HepG2 (cell line): ENCODE results near the gene PSKH1. TPM values are rescaled to one million over a fixed set of nuclear protein-coding genes. Genes with fewer than 3 reads are reported as not detected.

ENCODE experiments used
- DNMT3B ChIP-seq: conservative IDR thresholded peaks from 2 replicates; pipeline ENCODE4 v1.6.1; 2016; ENCODE audit warnings: missing biosample characterization, control low read depth
- GLMP ChIP-seq: sonication (generic); formaldehyde crosslinking; IDR thresholded peaks from 2 replicates; pipeline ENCODE4 v1.9.0; 2021; ENCODE audit warnings: missing genetic modification reagents, mild to moderate bottlenecking, borderline replicate concordance
- HDAC6 ChIP-seq: fragments of 200-600 bp; sonication (generic); IDR thresholded peaks from 2 replicates; pipeline ENCODE4 v1.7.0; 2017; ENCODE audit warnings: mild to moderate bottlenecking, antibody characterized with exemption, low read length, low read depth
- HMGXB3 ChIP-seq: sonication (generic); formaldehyde crosslinking; IDR thresholded peaks from 2 replicates; pipeline ENCODE4 v1.4.0; 2020; ENCODE audit warnings: missing genetic modification reagents, borderline replicate concordance
- HMGXB4 ChIP-seq, 2 experiments: sonication (generic) in 1 of 2; formaldehyde crosslinking in 1 of 2; IDR thresholded peaks; 2 replicates each; pipeline versions ENCODE4 v1.4.0 to v1.6.1; 2018 to 2020; ENCODE audit warnings: missing genetic modification reagents in 2 of 2, borderline replicate concordance in 1 of 2, low read depth in 1 of 2, mild to moderate bottlenecking in 1 of 2, missing biosample characterization in 1 of 2
- KDM6A ChIP-seq: IDR thresholded peaks from 2 replicates; pipeline ENCODE4 v1.6.1; 2016; ENCODE audit warnings: low read depth
- NFIC ChIP-seq: IDR thresholded peaks from 2 replicates; pipeline ENCODE4 v1.6.1; 2012; ENCODE audit warnings: mild to moderate bottlenecking, low read length, inconsistent platforms
- RFX1 ChIP-seq: fragments of 450-650 bp; IDR thresholded peaks from 2 replicates; pipeline ENCODE4 v1.6.1; 2017
- TOE1 ChIP-seq: sonication (generic); formaldehyde crosslinking; IDR thresholded peaks from 2 replicates; pipeline ENCODE4 v1.4.0; 2020; ENCODE audit warnings: mild to moderate bottlenecking, missing genetic modification reagents
- TP53 ChIP-seq: sonication (generic); formaldehyde crosslinking; conservative IDR thresholded peaks from 2 replicates; pipeline ENCODE4 v1.4.0; 2020; ENCODE audit warnings: missing genetic modification reagents
- TSC22D2 ChIP-seq: sonication (generic); formaldehyde crosslinking; IDR thresholded peaks from 2 replicates; pipeline ENCODE4 v1.5.1; 2020; ENCODE audit warnings: missing genetic modification reagents, mild to moderate bottlenecking, borderline replicate concordance
- ZBTB46 ChIP-seq: sonication (generic); formaldehyde crosslinking; IDR thresholded peaks from 2 replicates; pipeline ENCODE4 v1.4.0; 2020; ENCODE audit warnings: mild to moderate bottlenecking, missing genetic modification reagents, borderline replicate concordance
- ZBTB7B ChIP-seq: sonication (generic); formaldehyde crosslinking; IDR thresholded peaks from 2 replicates; pipeline ENCODE4 v1.4.0; 2020; ENCODE audit warnings: missing genetic modification reagents
- ZFP62 ChIP-seq: sonication (generic); formaldehyde crosslinking; IDR thresholded peaks from 2 replicates; pipeline ENCODE4 v1.4.0; 2020; ENCODE audit warnings: missing genetic modification reagents
- ZIK1 ChIP-seq: sonication (generic); formaldehyde crosslinking; IDR thresholded peaks from 2 replicates; pipeline ENCODE4 v1.5.0; 2020; ENCODE audit warnings: mild to moderate bottlenecking, low read depth, missing genetic modification reagents, borderline replicate concordance
- ZNF430 ChIP-seq: sonication (generic); formaldehyde crosslinking; IDR thresholded peaks from 2 replicates; pipeline ENCODE4 v1.9.0; 2021; ENCODE audit warnings: mild to moderate bottlenecking, missing genetic modification reagents
- ZNF496 ChIP-seq: sonication (generic); formaldehyde crosslinking; IDR thresholded peaks from 2 replicates; pipeline ENCODE4 v1.8.1; 2023; ENCODE audit warnings: mild to moderate bottlenecking, moderate library complexity, missing genetic modification reagents; ENCODE audit not compliant: insufficient replicate concordance
- ZNF501 ChIP-seq: sonication (generic); formaldehyde crosslinking; IDR thresholded peaks from 2 replicates; pipeline ENCODE4 v1.5.1; 2020; ENCODE audit warnings: mild to moderate bottlenecking, moderate library complexity, missing genetic modification reagents
- ZNF547 ChIP-seq: sonication (generic); formaldehyde crosslinking; IDR thresholded peaks from 2 replicates; pipeline ENCODE4 v1.5.1; 2020; ENCODE audit warnings: mild to moderate bottlenecking, missing genetic modification reagents
- ZNF816 ChIP-seq: sonication (generic); formaldehyde crosslinking; IDR thresholded peaks from 2 replicates; pipeline ENCODE4 v1.8.0; 2022; ENCODE audit warnings: missing genetic modification reagents, mild to moderate bottlenecking, borderline replicate concordance
- polyA plus RNA-seq, 8 experiments: library from polyadenylated mRNA; depleted of rRNA in 3 of 8; stranded (reverse) in 7 of 8; unstranded in 1 of 8; fragments of >200 nt; fragmentation: Illumina TruSeq in 4 of 8; extraction: Trizol in 4 of 8; gene quantifications; 2 replicates each; pipeline versions ENCODE4 v1.2.1 to v1.2.3, GENCODE V29; 2011 to 2016; ENCODE audit warnings: low read depth in 4 of 8, missing spikeins in 1 of 8, mixed read lengths in 1 of 8; ENCODE audit not compliant: insufficient read depth in 1 of 8
- total RNA-seq, 5 experiments: library from RNA; depleted of rRNA; stranded (reverse); fragments of >200 nt; fragmentation: Illumina TruSeq; extraction: Trizol; gene quantifications; 2 replicates each; pipeline ENCODE4 v1.2.3, GENCODE V29; 2016; ENCODE audit warnings: low read depth in 1 of 5

Gene PSKH1
- total and polyA plus RNA-seq, 2 of the 13 experiments (the other 11 are each of a cell fraction or from before 2014, with no cell fraction given) = 8.4 to 19.1 TPM

- no peak for TF ChIP-seq GLMP (CRISPR knock-in tag)
- TF ChIP-seq ZBTB7B (CRISPR knock-in tag) = peak; percentile 65; the same call in 1 of the 2 replicates
- 0 out of 4 replicates have a peak, but pooled peaks of 1 of the 2 experiments have one; percentile 23 for TF ChIP-seq HMGXB4 (CRISPR knock-in tag; IDR thresholded peaks at IDR 0.05; ENCODE audit: borderline replicate concordance in 1 of 2, low read depth in 1 of 2)
- TF ChIP-seq ZNF501 (CRISPR knock-in tag) = no peak
- no peak for TF ChIP-seq TOE1 (CRISPR knock-in tag)
- no peak for TF ChIP-seq ZNF496
- TF ChIP-seq HDAC6 = no peak
- TF ChIP-seq KDM6A = no peak
- TF ChIP-seq ZNF816 (CRISPR knock-in tag) = no peak
- no peak for TF ChIP-seq ZBTB46
- no peak for TF ChIP-seq HMGXB3 (CRISPR knock-in tag)
- TF ChIP-seq ZNF430 = no peak
- no peak for TF ChIP-seq TSC22D2 (CRISPR knock-in tag)
- TF ChIP-seq DNMT3B = no peak
- no peak for TF ChIP-seq NFIC
- no peak; the same call in 1 of the 2 replicates for TF ChIP-seq ZNF547 (CRISPR knock-in tag)
- TF ChIP-seq ZFP62 = no peak
- TF ChIP-seq RFX1 = no peak
- TF ChIP-seq TP53 (CRISPR knock-in tag) = no peak
- no peak for TF ChIP-seq ZIK1
These were observed 36.0 kb upstream of the PSKH1 start (continued) for GRCh38 chr16:67856927-67857546.
